CD4-positive, alpha-beta T cell treated with Interleukin-15 for 1 hour (primary cell): ENCODE measurements around the gene GBA2.

Experiments
- DNase-seq: peaks from one replicate; pipeline ENCODE4 v3.0.0-alpha.2; 2020

The GBA2 gene

GRCh38 chr9:35689542-35690293 is 59.3 kb downstream of the GBA2 start, which contains the start of gene TPM2:
TPM2 (minus strand) TSS chr9:35689925; CDS start chr9:35689817, 108 bp downstream.
- DNase-seq = no peak

GRCh38 chr9:35688558-35689541 is 60.2 kb downstream of the GBA2 start:
- DNase-seq = no peak

GRCh38 chr9:35687972-35688557 is 61.0 kb downstream of the GBA2 start:
- no peak for DNase-seq

GRCh38 chr9:35687306-35687705 is 61.7 kb downstream of the GBA2 start:
- DNase-seq = no peak
